HG03097 (cell line): ENCODE measurements around the gene DRD3.
A peak's percentile ranks its signal among the peaks of the same experiment; 100 is the strongest.

Experiments used
- ATAC-seq: cut with Tn5 transposase; IDR thresholded peaks from one replicate; pipeline ENCODE4 v1.9.1; 2021; ENCODE audit not compliant: unreplicated experiment, low FRiP score

Gene DRD3

GRCh38 chr3:114186501-114186900 lies 7.6 kb upstream of the DRD3 start:
- ATAC-seq: no peak

GRCh38 chr3:114179575-114179974 lies 723 bp upstream of the DRD3 start:
- no peak for ATAC-seq

- ATAC-seq: no peak
Observed at GRCh38 chr3:114176890-114177289, 2.0 kb downstream of the DRD3 start.

GRCh38 chr3:114176487-114176886 lies 2.4 kb downstream of the DRD3 start:
- no peak for ATAC-seq

DNA sequence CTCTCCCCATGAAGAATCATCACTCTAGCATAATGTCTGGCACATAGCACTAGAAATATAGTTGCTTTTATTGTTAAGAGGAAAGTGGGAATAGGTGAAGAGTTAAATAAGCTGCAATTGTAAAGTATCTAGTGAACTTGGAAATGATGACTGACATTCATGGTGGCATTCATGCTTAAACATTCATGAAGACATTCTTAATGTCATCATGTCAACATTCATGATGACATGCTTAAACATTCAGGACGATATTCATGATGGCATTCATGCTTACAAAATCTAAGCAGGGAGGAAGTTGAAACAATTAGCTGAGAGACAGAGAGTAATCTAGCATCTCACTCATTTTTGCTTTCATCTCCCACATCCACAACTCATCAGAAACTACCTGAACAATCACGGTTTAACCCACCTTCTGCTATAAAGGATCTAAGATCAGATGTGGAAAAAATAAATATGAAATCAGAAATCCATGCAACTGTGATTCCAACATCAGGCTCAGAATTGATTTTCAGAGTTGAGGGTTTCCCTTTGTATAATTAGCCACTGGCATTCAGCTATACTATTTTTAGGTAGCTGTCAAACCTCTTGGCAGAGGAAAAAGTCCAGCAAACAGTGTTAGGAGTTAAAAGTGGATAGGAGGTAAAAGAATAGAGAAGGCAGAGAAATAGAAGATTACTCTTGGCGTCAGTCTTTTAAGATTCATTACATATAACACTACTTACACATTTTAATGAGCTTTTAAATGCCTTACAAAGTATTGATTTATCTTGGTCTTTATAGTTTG lies 3.5 kb downstream of the DRD3 start:
- ATAC-seq: no peak

DNA sequence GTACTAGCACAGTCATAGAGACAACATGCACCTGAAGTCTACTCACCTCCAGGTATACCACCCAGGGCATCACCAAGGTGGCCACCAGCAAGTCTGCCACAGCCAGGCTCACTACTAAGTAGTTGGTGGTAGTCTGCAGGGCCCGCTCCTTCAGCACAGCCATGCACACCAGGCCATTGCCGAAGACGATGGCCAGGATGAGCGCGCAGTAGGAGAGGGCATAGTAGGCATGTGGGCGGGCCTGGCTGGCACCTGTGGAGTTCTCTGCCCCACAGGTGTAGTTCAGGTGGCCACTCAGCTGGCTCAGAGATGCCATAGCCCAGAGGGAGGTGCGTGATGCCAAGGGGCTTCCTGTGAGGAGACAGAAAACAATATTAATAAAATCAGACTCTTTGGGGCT lies 7.2 kb downstream of the DRD3 start:
- ATAC-seq: no peak

DNA sequence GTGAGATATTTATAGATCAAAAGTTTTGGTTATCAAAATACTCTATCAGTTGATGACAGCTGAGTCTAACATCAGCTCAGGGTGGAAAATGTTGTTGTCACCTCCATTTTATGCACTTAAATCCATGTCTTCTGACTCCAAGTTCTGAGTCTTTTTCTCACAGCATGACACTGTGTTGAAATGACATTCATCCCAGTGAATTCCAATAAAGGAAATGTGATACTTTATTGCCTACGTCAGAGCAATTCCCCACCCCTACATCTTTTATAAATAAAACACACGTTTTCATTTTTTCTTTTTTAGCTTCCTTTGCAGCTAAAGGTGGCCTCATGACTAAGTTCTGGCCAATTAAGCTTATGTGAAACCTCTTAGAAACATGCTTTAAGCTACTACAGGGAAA lies 10.7 kb downstream of the DRD3 start:
- ATAC-seq: no peak

GRCh38 chr3:114157321-114157720 lies 21.5 kb downstream of the DRD3 start:
- no peak for ATAC-seq

- ATAC-seq: no peak
Observed at GRCh38 chr3:114155370-114155821, 23.5 kb downstream of the DRD3 start.

DNA sequence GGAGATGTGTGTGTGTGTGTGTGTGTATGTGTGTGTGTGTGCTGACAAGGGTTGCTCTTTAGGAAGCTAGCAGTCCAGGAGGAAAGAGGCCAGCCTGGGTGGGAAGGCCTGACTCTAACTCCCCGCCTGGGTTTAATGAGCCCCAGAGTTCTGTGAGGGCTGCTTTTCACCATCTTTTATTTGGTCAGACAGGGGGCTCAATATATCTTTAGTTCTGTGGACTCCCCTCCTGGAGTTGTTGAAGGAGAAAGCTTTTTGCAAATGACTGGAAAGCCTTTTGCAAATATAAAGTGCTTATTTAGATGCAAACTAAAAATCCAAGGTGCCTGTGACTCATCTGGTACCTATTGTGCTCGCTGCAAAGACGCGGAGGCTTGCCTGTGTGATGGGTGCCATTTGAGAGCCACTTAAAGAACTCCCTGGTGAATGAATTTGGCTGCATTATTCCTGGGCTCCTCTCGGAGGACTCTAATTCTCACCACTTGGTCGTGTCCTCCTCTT lies 24.5 kb downstream of the DRD3 start:
- ATAC-seq: no peak

GRCh38 chr3:114152519-114153151 lies 26.2 kb downstream of the DRD3 start:
- ATAC-seq: peak; percentile 80

DNA sequence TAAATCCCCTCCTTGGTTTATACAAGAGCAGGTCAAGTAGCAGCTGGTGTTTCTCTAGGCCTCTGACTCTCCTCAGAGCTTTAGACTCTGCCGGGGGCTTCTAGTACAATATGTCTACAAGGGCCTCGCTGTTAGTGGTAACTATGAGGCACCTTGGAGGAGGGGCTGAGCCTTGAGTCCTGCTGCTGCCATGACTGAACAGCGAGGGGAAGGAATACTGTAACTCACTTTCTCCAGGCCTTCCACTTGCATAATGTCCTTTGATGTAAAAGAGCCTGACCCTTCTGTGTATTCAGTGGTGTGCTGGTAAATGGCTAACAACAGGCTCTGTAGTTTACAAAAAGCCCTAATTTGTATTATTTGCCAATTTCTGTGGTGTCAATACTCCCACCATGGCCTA lies 27.8 kb downstream of the DRD3 start:
- no peak for ATAC-seq

DNA sequence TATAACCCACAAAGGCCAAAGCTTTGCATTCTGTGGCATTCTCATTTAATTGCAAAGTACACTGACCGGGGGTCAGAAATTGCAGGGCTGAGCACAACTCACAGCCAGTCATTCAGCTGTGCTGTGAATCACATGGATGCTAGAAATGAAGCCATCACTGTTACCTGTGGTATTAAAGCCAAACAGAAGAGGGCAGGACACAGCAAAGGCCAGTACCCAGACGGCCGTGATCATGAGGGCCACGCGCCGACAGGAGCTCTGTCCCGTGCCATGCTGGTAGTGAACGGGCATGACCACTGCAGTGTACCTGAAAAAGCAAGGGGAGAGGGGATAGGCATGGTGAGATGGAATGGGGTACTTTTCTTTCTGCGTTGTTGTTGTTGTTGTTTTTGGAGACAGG lies 31.6 kb downstream of the DRD3 start:
- ATAC-seq: no peak

DNA sequence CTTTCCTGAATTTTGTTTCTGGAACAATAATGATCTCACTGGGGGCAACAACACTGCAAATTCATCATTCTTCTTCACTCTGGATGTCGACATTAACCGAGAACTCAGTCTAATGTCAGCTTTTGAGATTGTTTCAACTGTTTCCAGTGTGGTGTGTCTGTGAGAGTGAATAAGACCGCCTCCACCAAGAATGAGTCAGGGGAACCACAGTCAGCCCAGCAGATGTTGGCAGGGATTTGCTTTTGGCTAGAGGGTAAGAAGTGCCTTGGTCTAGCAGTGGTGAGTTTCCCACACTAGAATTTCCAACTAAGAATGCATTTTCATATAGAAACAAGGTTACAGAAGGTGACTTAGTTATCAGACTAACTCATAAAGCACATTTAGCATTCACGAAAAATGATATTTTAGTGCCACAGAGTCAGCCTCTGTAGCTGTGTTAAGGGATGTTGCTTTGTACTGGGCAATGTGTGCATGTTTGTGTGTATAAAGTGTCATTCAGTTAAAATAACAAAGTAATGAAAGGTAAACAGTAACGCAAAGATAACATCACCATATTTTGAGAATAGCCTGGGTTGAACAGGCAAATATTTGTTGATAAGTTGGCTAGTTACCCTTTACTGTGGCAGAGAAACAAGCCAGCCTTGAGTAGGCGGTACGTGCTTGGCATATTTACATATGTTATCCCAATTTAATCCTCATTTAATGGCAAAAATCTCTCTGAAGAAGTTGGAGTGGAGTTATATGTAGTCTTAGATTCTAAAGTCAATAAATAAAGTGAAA lies 33.8 kb downstream of the DRD3 start:
- ATAC-seq: no peak

- ATAC-seq: no peak
Observed at GRCh38 chr3:114143817-114144216, 35.0 kb downstream of the DRD3 start.

- no peak for ATAC-seq
Observed at GRCh38 chr3:114139836-114140235, 39.0 kb downstream of the DRD3 start.

DNA sequence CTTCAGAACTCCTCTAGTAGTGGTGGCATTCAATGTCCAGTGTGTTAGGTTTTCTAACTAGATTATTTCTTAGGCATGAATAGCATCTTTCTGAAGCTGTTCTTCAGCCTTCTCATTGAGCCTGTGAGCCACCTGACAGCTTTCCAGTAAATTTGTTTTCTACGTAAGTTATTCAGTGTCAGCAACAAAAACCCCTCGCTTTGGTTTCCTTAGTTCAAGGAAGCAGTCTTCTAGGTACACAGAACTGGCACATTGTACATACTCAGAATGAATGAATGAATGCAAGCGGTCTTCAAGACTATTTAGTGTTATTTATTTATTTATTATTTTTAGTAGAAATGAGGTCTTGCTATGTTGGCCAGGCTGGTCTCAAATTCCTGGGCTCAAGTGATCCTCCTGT lies 44.9 kb downstream of the DRD3 start:
- ATAC-seq: no peak

GRCh38 chr3:114132500-114132899 lies 46.4 kb downstream of the DRD3 start:
- ATAC-seq: no peak

DNA sequence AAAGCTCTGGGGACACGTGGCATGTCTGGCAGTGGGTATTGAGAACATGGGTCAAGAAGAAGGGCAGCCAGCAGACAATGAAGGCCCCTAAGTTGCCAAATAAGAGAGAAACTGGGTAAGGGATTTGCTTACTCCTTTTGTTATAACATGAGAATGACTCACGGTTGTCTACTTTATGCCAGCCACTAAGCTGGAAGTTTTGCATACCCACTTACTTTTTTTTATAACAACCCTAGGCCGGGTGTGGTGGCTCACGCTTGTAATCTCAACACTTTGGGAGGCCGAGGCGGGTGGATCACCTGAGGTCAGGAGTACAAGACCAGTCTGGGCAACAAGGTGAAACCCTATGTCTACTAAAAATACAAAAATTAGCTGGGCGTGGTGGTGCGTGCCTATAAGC lies 50.0 kb downstream of the DRD3 start:
- ATAC-seq: no peak

GRCh38 chr3:114128231-114128630 lies 50.6 kb downstream of the DRD3 start:
- no peak for ATAC-seq

DNA sequence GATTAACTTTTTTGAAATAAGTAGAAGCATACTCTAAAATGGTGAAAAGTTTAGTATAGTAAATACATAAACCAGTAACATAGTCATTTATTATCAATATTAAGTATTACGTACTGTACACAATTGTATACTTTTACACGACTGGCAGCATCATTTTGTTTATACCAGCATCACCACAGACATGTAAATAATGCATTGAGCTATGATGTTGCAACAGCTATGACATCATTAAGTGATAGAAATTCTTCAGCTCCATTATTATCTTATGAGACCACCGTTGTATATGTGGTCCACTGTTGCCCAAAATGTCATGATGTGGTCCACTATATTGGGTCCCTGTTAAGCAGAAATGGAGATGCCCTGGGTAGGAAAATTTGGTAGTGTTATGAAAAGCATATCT lies 51.3 kb downstream of the DRD3 start:
- no peak for ATAC-seq
